ENCODE results near the gene NMNAT3.
"Not testable (repeated sequence)": the region's sequence is repeated elsewhere in the genome, so short reads cannot be mapped to it uniquely, and the experiment has no call there.

The NMNAT3 gene

GRCh38 chr3:139583651-139584050 is 94.1 kb downstream of the NMNAT3 start:
- DNase-seq (ENCODE audit: low read depth, low spot score) = not testable (repeated sequence)

GRCh38 chr3:139578783-139579182 is 99.0 kb downstream of the NMNAT3 start:
- DNase-seq (ENCODE audit: low read depth, low spot score) = no peak

GRCh38 chr3:139577909-139578308 is 99.9 kb downstream of the NMNAT3 start:
- no peak for DNase-seq (ENCODE audit: low read depth, low spot score)

- no peak for DNase-seq (ENCODE audit: low read depth, low spot score)
These were observed 100.4 kb downstream of the NMNAT3 start for GRCh38 chr3:139577346-139577745.

GRCh38 chr3:139574026-139574947 is 103.5 kb downstream of the NMNAT3 start:
- DNase-seq (ENCODE audit: low read depth, low spot score) = no peak

GRCh38 chr3:139572847-139573672 is 104.7 kb downstream of the NMNAT3 start:
- no peak for DNase-seq (ENCODE audit: low read depth, low spot score)

GRCh38 chr3:139571711-139572110 is 106.1 kb downstream of the NMNAT3 start:
- no peak for DNase-seq (ENCODE audit: low read depth, low spot score)

DNA sequence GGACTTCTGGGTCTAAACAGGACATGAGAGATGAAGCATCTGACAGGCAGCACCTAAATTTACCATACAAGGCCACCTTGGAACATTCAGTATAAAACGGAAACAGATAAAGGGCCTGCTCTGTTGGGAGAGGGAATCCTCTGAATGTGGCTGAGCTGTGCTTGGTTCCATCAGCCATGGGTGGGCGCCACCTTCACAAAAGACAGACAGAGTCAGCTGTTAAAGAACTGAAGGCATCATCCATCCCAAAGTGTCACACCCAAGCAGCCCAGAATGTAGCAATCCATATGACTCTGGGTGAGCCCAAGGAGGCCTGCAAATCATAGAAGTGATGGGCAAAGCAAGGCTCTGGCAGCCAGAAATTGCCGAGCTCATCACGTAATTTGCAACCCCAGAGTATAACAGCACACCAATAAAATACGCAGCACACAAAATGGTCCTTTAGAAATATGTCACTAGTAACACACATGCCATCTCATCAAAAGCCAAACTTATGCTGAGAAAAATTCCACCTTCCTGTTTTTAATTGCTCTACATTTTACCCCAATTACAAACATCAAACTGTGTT is 113.4 kb downstream of the NMNAT3 start:
- no peak for DNase-seq (ENCODE audit: low read depth, low spot score)

DNA sequence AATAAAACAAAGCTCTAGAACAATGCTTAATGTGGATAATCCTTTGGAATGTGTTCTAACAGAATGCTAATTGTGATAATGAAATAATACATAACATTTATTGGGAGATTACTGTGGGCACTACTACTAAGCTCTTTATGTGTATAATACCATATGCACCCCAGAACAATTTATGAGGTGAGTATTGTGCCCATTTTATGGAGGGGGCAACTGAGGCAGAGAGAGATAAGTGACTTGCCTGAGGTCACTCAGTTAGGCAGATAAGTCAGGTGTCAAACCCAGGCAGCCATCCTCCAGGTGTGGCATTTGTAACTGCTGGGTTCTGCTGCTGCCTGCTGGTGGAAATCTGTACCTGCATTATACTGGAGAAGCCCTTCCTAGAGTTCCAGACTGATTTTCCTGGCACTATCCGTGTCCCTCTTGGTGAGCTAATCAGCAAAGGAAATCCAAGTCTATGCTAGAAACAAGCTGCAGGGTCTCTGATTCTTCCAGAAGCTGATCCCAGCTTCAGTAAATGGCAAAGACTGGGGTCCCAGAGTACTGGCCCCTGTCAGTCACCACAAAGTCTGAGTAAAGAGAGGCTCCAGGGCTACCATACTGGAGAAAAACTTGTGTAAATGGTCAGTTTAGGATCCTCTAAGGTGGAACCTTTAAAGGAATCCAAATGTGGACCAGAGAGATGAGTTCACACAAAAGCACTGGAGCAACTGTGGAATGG is 115.7 kb downstream of the NMNAT3 start:
- no peak for DNase-seq (ENCODE audit: low read depth, low spot score)

- no peak for DNase-seq (ENCODE audit: low read depth, low spot score)
These were observed 116.4 kb downstream of the NMNAT3 start for GRCh38 chr3:139561255-139561817.

DNA sequence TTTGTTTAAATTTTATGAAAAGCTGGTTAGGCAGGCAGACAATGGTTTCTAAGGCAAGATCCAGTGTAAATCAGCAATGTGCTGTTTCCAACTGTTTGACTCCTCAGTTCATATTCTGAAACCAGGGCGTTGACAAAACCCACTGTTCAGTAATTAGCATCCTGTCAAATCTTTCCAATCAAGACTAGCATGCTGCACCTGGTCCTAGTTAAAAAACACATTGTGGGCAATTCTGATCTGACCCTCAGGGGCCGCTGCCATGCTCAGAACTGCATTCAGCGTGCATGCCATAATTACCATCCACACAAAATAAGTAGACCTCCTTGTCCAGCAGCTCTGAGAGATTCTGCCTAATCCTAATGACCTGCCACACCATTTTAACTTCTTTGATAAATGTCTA is 117.4 kb downstream of the NMNAT3 start:
- no peak for DNase-seq (ENCODE audit: low read depth, low spot score)

- no peak for DNase-seq (ENCODE audit: low read depth, low spot score)
These were observed 118.2 kb downstream of the NMNAT3 start for GRCh38 chr3:139559541-139559940.

DNA sequence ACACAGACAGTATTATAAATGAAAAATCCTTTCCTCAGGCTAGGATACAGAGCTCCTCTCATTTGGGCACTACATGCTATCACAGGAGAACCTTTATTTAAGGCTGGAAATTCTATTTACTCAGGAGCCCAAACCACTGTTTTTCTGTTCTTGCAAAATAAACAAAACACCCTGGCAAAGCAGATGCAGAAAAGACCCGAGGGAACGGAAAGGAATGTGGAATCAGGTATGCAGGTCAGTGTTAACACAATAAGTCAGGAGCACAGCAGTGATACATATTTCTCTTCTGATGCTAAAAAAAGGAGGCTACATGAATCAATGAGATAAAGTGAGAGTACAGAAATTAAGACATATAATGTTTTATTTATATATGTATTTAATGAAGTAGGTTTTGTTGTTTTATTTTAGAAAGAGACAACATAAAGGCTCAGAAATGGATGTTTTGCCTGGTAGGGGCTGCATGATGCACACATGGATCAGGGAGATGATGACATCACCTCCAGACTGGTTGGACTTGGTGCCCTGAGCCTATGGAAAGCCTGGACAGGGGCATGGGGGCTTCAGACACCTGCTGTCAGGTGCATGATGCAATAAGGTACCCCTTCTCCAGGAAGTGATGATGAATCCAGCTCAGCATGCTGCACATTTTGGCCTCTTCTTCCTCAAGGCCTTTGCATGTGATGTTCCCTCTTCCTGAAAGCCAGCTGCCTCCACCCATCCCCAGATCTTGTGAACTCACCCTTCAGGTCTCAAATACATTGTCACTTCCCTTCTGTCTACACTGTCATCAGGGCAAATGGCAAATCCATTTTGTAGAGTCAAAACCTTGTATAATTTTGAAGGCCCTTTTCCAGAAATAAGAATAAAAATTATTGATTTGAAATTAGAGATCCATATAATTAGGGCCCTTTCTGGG is 119.2 kb downstream of the NMNAT3 start:
- no peak for DNase-seq (ENCODE audit: low read depth, low spot score)

DNA sequence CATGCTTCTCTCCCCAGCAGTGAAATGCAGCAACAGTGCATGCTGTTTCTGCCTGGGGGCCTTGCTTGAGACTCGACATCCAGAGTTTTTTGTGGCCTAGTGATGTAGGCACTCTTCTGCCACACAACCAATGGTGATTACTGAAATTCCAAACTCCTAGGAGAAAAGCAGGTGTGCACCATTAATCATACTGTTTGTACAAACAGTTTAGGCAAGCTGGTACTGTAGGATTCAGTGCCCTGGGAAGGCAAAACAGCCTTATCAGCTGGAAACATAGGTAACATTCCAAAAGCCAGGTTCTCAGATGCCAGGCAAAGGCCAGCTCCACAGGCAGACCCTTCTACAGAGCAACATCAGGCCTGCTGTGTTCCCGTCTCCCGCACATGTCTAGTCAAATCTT is 120.7 kb downstream of the NMNAT3 start:
- DNase-seq (ENCODE audit: low read depth, low spot score) = no peak

- no peak for DNase-seq (ENCODE audit: low read depth, low spot score)
These were observed 122.5 kb downstream of the NMNAT3 start for GRCh38 chr3:139555249-139555648.

- DNase-seq (ENCODE audit: low read depth, low spot score) = no peak
These were observed 123.1 kb downstream of the NMNAT3 start for GRCh38 chr3:139554628-139555027.

GRCh38 chr3:139552632-139553365 is 125.0 kb downstream of the NMNAT3 start:
- no peak for DNase-seq (ENCODE audit: low read depth, low spot score)

GRCh38 chr3:139548801-139549200 is 129.0 kb downstream of the NMNAT3 start:
- no peak for DNase-seq (ENCODE audit: low read depth, low spot score)

GRCh38 chr3:139547666-139548065 is 130.1 kb downstream of the NMNAT3 start:
- DNase-seq (ENCODE audit: low read depth, low spot score) = no peak

- no peak for DNase-seq (ENCODE audit: low read depth, low spot score)
These were observed 131.0 kb downstream of the NMNAT3 start for GRCh38 chr3:139546772-139547171.

Data from activated CD4-positive, CD25-positive, alpha-beta regulatory T cell treated with anti-CD3 and anti-CD28 coated beads, Interleukin-2, amount 50 U/mL, for 16 hours (primary cell).